ENCODE data around the gene PKMYT1.

Gene PKMYT1

GRCh38 chr16:3017794-3018506, 37.7 kb upstream of the PKMYT1 start, which contains the start of gene CLDN6:
CLDN6 (minus strand) TSS chr16:3018183; CDS start chr16:3016021, 2,162 bp downstream.
- no peak for DNase-seq

- no peak for DNase-seq
Observed at GRCh38 chr16:3017344-3017743, 37.1 kb upstream of the PKMYT1 start.

GRCh38 chr16:3015865-3016521, 35.7 kb upstream of the PKMYT1 start:
- DNase-seq, result no peak

- no peak for DNase-seq
Observed at GRCh38 chr16:3014971-3015370, 34.7 kb upstream of the PKMYT1 start.

- DNase-seq, result no peak
Observed at GRCh38 chr16:3013998-3014690, 33.9 kb upstream of the PKMYT1 start.

GRCh38 chr16:3013491-3013951, 33.3 kb upstream of the PKMYT1 start:
- DNase-seq, result no peak

DNA sequence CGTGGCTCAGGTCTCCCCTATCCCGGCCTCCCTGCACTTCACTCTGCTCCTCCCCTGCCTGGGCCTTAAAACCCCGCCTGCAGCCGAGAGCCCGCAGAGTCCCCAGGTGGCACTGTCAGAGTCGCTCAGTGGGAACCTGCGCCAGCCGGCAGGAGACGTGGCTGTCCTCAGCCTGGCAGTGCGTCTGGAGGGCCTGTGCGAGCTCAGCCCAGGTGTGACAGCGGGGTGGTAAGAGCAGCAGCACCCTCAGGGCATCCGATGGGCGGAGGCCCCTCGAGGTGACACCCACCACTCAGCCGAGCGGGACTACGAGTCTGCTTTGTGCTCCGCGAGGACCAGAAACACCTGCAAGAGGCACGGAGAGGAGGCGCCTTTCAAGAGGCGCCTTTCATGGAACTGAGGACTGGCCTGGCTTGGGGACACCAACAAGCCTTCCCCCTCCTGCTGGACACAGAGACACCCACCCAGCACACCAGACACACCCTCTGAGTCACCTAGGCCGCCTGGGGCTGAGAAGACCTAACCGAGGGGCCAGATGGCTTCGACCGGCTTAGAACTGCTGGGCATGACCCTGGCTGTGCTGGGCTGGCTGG, 32.7 kb upstream of the PKMYT1 start, which contains the start of gene CLDN9:
Gene CLDN9 (plus strand): TSS at position 96 of the 593 bp plus-strand sequence. CDS start 440 bp downstream, at position 536.
- DNase-seq, result no peak

GRCh38 chr16:3012246-3012645, 32.0 kb upstream of the PKMYT1 start:
- DNase-seq, result no peak

DNA sequence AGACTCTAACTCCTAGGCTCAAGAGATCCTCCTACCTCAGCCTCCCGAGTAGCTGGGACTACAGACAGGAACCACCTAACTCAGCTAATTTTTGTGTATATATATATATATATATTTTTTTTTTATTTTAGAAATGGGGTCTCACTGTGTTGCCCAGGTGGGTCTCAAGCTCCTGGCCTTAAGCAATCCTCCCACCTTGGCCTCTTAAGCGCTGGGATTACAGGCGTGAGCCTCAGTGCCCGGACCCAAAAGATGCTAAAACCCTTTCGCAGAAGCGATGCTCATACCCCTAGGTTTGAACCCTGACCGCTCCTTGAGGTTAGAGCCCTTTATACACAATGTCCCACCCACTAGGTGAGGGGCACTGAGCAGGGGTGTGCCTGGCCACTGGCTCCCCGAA, 30.3 kb upstream of the PKMYT1 start:
- no peak for DNase-seq

DNA sequence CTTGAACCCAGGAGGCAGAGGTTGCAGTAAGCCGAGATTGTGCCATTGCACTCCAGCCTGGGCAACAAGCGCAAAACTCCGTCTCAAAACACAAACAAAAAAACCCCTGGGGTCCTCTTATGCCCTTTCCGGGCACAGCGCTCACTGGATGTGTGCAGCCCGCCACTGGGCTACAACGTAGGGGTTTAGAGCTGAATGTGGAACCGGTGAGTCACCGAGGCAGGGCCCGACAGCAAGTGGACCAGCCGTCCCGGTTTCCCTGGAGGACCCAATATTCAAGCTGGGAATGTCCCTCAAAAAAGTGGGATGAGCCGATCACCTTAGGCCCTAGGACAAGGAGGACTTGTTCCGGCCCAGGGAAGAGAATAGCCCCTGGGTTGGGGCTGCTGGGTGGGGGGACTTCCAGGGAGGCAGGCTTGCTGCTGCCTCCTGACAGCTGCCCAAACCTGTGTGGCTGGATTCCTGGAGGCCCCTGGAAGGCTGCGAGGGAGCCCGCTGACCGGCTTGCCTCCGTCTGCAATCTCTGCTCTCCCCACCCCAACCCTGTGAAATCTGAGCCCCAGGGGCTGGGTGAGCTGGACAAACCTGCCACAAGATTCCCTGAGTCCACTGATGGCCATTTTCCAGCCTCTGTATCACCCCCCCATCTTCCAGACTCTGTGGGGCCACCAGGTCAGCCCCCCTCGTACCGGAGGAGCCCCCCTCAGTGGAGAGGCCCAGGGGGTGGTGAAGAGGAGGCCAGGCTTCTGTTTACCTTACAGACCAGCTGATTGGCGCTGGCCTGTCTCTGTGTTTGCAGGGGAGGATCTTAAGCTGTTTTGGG, 29.5 kb upstream of the PKMYT1 start:
- no peak for DNase-seq

DNA sequence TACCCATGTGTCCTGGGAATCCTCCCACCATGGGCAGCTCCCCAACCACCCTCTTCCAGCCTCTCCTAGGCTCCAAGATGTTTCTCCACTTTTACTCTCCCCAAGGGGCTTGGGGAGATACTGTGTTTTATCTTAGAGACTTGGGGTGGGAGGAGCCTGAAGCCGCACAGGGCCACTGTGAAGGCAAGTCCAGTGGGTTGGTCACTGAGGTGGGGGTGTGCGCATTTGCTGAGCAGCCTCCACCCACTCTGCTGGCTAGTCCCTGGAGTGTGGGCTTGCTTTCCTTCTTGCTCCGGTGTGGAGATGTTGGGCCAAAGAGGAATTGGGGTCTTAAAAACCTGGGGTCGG, 28.4 kb upstream of the PKMYT1 start:
- no peak for DNase-seq

- DNase-seq, result no peak
Observed at GRCh38 chr16:3007957-3008689, 27.9 kb upstream of the PKMYT1 start.

DNA sequence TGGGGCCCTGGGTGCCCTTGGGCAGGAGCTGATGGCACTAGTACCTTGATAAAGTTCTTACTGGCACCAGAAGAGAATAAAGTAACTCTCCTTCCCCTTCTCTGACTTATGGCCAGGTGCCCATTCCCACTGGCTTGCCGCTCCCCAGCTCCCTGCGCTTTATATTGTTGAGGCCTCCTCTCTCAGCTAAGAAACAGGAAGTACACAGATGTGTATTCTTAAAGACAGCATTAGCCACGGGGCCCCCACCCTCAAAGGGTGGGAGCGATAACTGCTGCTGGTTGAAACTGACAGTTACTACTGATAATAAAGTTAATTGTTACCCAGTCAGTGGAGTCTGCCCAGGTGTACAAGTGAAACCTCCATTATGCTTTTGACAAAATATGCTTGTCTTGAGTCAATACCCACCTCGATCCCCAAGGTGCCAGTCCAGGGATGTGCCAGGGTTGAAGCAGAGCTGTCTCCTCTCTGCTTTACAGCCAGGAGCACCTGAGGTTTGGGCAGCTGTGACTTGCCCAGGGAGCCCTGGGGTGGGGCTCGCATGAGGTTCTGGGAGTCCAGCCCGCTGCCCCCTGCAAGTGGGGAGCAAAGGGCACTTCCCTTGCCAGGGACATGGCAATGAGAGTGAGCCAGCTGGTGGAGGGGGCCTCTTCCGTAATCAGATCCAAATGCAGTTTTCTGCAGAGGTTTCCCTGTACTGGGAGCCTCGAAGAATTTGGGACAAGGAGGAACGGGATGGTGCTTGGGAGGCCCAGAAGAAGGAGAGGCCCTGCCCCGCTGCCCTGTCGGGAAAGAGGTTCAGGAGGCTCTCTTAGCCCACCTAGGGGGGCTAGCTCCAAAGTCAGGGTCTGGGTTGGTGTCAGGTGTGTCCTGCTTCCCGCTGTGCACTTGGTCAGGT, 27.1 kb upstream of the PKMYT1 start:
- DNase-seq, result no peak

- DNase-seq, result no peak
Observed at GRCh38 chr16:3004781-3005284, 24.6 kb upstream of the PKMYT1 start.

GRCh38 chr16:3004319-3004718, 24.1 kb upstream of the PKMYT1 start:
- DNase-seq, result no peak

- DNase-seq, result peak; percentile 97
Observed at GRCh38 chr16:3003582-3004270, 23.5 kb upstream of the PKMYT1 start.

GRCh38 chr16:3001316-3001715, 21.1 kb upstream of the PKMYT1 start:
- no peak for DNase-seq

- no peak for DNase-seq
Observed at GRCh38 chr16:3000540-3000939, 20.3 kb upstream of the PKMYT1 start.

GRCh38 chr16:2999929-3000328, 19.7 kb upstream of the PKMYT1 start:
- no peak for DNase-seq

GRCh38 chr16:2996298-2996697, 16.1 kb upstream of the PKMYT1 start:
- DNase-seq, result no peak

Measured in right hindlimb (tissue), 1 donor.